IMR-90 (cell line): ENCODE results near the gene MFGE8.

Experiments
- CEBPB ChIP-seq: IDR thresholded peaks from 2 replicates; pipeline ENCODE4 v1.6.1; 2012; ENCODE audit warnings: low read depth, low read length, improper control_type of control experiment
- CHD1 ChIP-seq: IDR thresholded peaks from 2 replicates; pipeline ENCODE4 v1.6.1; 2012; ENCODE audit warnings: low read depth, low read length, improper control_type of control experiment
- CTCF ChIP-seq: conservative IDR thresholded peaks from 2 replicates; pipeline ENCODE4 v1.5.1; 2012; ENCODE audit warnings: mild to moderate bottlenecking, low read depth, low read length, improper control_type of control experiment
- MAFK ChIP-seq: IDR thresholded peaks from 2 replicates; pipeline ENCODE4 v1.6.1; 2012; ENCODE audit warnings: low read depth, low read length, improper control_type of control experiment
- MXI1 ChIP-seq: IDR thresholded peaks from 2 replicates; pipeline ENCODE4 v1.6.1; 2012; ENCODE audit warnings: low read depth, mild to moderate bottlenecking, low read length, moderate library complexity, borderline replicate concordance
- NFE2L2 ChIP-seq: fragments of 150-350 bp; IDR thresholded peaks from 2 replicates; pipeline ENCODE4 v1.6.1; 2016; ENCODE audit warnings: low read depth, mild to moderate bottlenecking, low read length
- POLR2A ChIP-seq: IDR thresholded peaks from 2 replicates; pipeline ENCODE4 v1.6.1; 2012; ENCODE audit warnings: mild to moderate bottlenecking, low read depth, low read length
- RFX5 ChIP-seq: IDR thresholded peaks from 2 replicates; pipeline ENCODE4 v1.8.0; 2012; ENCODE audit warnings: low read depth, mild to moderate bottlenecking, low read length, moderate library complexity

- TF ChIP-seq MXI1, result no peak
- TF ChIP-seq CTCF, result no peak
- no peak for TF ChIP-seq CEBPB
- TF ChIP-seq POLR2A, result no peak
- TF ChIP-seq RFX5, result no peak
- TF ChIP-seq CHD1, result no peak
- no peak for TF ChIP-seq NFE2L2
- no peak for TF ChIP-seq MAFK
Observed at GRCh38 chr15:88912500-88912921, 668 bp downstream of the MFGE8 start.
